ENCODE measurements around the gene CTDSP2.

Gene CTDSP2

GRCh38 chr12:57866308-57867019 lies 19.9 kb upstream of the CTDSP2 start:
- H3K27ac ChIP-seq (ENCODE audit: low read depth, low read length), result no peak overlapping the region
- H3K9me2 ChIP-seq (replicated peaks; ENCODE audit: control insufficient read depth, low read length), result no peaks in the 10 kb centered on the region
- H3K4me1 ChIP-seq (ENCODE audit: control insufficient read depth, low read length), result peaks cover 10% of the 10 kb centered on the region
- H4K20me1 ChIP-seq (ENCODE audit: control insufficient read depth, insufficient read depth, low read depth, low read length), result no peaks in the 10 kb centered on the region
- H3K79me2 ChIP-seq (ENCODE audit: control insufficient read depth, low read length), result no peaks in the 10 kb centered on the region
- no peaks in the 10 kb centered on the region for H3F3A ChIP-seq (ENCODE audit: control insufficient read depth, insufficient read depth)
- no peak overlapping the region for H3K4me2 ChIP-seq (ENCODE audit: low read length)
- H3K4me3 ChIP-seq (ENCODE audit: low read length), result no peak overlapping the region
- TF ChIP-seq EZH2phosphoT487 (IDR thresholded peaks at IDR 0.05; ENCODE audit: borderline replicate concordance, low read length) (no peak), CTCF (IDR thresholded peaks at IDR 0.05; ENCODE audit: low read depth, low read length, poor library complexity, severe bottlenecking) (no peak)
- H3K36me3 ChIP-seq (ENCODE audit: control insufficient read depth, low read length), result no peaks in the 10 kb centered on the region
- peaks cover 38% of the 10 kb centered on the region for H3K27me3 ChIP-seq (ENCODE audit: control insufficient read depth, low read length)
- H3K9me3 ChIP-seq (ENCODE audit: control insufficient read depth, insufficient read depth, low read length), result no peaks in the 10 kb centered on the region

GRCh38 chr12:57865084-57865751 lies 18.7 kb upstream of the CTDSP2 start:
- Histone ChIP-seq H3K4me3 (ENCODE audit: low read length) (peak overlapping the region; percentile 50), H3K9me3 (ENCODE audit: control insufficient read depth, insufficient read depth, low read length) (no peaks in the 10 kb centered on the region), H3K4me1 (ENCODE audit: control insufficient read depth, low read length) (peaks cover 10% of the 10 kb centered on the region), H3K4me2 (ENCODE audit: low read length) (peak overlapping the region; percentile 64), H4K20me1 (ENCODE audit: control insufficient read depth, insufficient read depth, low read depth, low read length) (no peaks in the 10 kb centered on the region), H3K36me3 (ENCODE audit: control insufficient read depth, low read length) (no peaks in the 10 kb centered on the region), H3F3A (ENCODE audit: control insufficient read depth, insufficient read depth) (no peaks in the 10 kb centered on the region), H3K27me3 (ENCODE audit: control insufficient read depth, low read length) (peaks cover 38% of the 10 kb centered on the region), H3K27ac (ENCODE audit: low read depth, low read length) (no peak overlapping the region), H3K9me2 (replicated peaks; ENCODE audit: control insufficient read depth, low read length) (no peaks in the 10 kb centered on the region), H3K79me2 (ENCODE audit: control insufficient read depth, low read length) (no peaks in the 10 kb centered on the region)
- TF ChIP-seq CTCF (IDR thresholded peaks at IDR 0.05; ENCODE audit: low read depth, low read length, poor library complexity, severe bottlenecking), result no peak
- TF ChIP-seq EZH2phosphoT487 (IDR thresholded peaks at IDR 0.05; ENCODE audit: borderline replicate concordance, low read length), result peak; percentile 91

GRCh38 chr12:57864442-57865083 lies 18.0 kb upstream of the CTDSP2 start:
- Histone ChIP-seq H3K4me1 (ENCODE audit: control insufficient read depth, low read length) (peaks cover 10% of the 10 kb centered on the region), H3K9me3 (ENCODE audit: control insufficient read depth, insufficient read depth, low read length) (no peaks in the 10 kb centered on the region), H3K27ac (ENCODE audit: low read depth, low read length) (no peak overlapping the region), H3K9me2 (replicated peaks; ENCODE audit: control insufficient read depth, low read length) (no peaks in the 10 kb centered on the region), H3K4me2 (ENCODE audit: low read length) (peak overlapping the region; percentile 64), H3K79me2 (ENCODE audit: control insufficient read depth, low read length) (no peaks in the 10 kb centered on the region), H3K36me3 (ENCODE audit: control insufficient read depth, low read length) (no peaks in the 10 kb centered on the region), H3F3A (ENCODE audit: control insufficient read depth, insufficient read depth) (no peaks in the 10 kb centered on the region), H3K27me3 (ENCODE audit: control insufficient read depth, low read length) (peaks cover 45% of the 10 kb centered on the region), H3K4me3 (ENCODE audit: low read length) (peak overlapping the region; percentile 50), H4K20me1 (ENCODE audit: control insufficient read depth, insufficient read depth, low read depth, low read length) (no peaks in the 10 kb centered on the region)
- TF ChIP-seq EZH2phosphoT487 (IDR thresholded peaks at IDR 0.05; ENCODE audit: borderline replicate concordance, low read length) (no peak), CTCF (IDR thresholded peaks at IDR 0.05; ENCODE audit: low read depth, low read length, poor library complexity, severe bottlenecking) (no peak)
